GM19455 (cell line): Measurements from ENCODE around the gene CYB5RL.
"Not testable (repeated sequence)": the region's sequence is repeated elsewhere in the genome, so short reads cannot be mapped to it uniquely, and the experiment has no call there.

Experiments
- ATAC-seq: cut with Tn5 transposase; IDR thresholded peaks from one replicate; pipeline ENCODE4 v1.9.1; 2021; ENCODE audit not compliant: unreplicated experiment

The CYB5RL gene

DNA sequence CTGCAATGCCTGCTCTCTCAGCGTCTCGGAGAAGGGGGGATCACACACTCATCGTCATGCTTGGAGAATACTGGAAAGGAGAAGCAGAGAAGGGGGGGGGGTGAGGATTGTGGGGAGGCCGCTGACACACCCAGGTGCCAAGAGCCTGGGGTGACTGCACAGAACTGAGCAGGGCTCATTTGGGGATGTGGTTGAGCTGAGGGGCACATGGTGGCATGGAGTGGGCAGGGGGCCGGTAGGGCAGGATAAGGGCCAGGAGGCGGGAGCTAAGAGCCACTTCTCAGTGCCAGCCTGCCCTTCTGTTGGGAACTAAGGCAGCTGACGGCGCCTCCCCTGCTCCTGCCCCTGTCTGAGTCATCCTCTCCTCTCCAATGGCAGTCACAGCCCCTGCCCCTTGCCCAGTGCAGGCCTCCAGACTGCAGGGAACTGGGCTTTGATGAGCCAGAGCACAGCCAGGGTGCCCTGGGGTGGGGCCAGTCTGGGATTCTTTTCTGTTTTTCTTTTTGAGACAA, 27.3 kb upstream of the CYB5RL start:
- no peak for ATAC-seq

DNA sequence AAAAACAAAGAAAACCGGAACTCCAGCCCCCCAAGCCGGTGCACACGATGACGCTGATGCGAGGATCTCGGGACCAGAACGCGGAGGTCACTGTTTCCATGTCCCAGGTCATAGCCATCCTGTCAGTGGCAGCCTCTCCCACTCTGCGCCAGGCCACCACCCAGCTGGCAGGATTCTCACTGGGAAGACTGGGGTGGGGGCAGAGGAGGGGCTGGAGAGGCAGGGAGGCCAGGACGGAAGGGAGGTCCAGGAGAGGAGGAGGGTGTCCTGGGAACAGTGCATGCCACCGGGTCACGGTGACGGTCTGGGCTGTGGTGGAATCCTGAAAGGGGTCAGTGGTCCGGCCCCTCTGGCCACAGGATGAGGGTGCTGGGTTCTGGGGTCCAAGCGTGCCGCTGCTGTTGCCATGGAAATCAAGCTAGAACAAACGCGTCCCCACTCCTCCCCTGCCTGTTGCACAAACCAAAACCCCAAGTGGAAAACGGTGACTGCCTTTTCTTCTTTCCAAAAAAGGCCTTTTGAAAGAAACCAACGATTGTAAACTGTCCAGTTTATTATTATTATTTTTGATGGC, 26.2 kb upstream of the CYB5RL start:
- no peak for ATAC-seq

DNA sequence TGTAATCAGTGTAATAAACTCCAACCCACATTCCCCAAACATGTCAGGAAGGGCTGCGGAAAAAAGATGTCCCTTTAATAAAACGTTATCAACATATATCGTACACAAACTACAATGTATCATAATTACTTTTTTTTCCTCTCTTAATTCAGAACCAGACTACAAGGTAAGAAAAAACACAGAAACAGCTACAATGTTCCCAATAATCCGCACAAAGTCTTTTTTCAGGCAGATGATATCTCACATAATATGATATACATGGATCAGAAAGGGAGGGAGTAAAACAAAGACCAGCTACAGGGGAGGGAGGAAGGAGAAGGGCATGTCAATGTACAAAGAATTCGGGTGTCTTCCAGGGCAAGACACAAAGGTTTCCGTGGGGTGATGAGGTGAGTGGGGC, 25.5 kb upstream of the CYB5RL start:
- no peak for ATAC-seq

DNA sequence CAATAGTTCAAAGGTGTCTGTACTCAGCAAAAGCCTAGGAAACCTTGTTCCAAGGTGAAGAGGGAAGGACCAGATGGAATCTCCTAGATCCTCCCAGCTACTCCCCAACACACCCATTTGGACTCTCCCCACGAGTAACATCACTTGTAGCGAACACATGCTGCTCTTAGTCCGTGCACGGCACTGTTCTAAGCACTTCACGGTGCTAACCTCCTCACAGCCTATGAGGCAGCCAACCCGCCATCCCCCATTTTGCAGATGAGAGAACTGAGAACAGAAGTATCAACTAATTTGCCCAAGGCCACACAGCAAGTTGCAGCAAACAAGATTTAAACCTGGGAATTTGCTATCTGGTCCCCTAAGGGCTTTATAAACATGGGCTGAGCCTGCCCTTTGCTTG, 24.4 kb upstream of the CYB5RL start:
- ATAC-seq = no peak

DNA sequence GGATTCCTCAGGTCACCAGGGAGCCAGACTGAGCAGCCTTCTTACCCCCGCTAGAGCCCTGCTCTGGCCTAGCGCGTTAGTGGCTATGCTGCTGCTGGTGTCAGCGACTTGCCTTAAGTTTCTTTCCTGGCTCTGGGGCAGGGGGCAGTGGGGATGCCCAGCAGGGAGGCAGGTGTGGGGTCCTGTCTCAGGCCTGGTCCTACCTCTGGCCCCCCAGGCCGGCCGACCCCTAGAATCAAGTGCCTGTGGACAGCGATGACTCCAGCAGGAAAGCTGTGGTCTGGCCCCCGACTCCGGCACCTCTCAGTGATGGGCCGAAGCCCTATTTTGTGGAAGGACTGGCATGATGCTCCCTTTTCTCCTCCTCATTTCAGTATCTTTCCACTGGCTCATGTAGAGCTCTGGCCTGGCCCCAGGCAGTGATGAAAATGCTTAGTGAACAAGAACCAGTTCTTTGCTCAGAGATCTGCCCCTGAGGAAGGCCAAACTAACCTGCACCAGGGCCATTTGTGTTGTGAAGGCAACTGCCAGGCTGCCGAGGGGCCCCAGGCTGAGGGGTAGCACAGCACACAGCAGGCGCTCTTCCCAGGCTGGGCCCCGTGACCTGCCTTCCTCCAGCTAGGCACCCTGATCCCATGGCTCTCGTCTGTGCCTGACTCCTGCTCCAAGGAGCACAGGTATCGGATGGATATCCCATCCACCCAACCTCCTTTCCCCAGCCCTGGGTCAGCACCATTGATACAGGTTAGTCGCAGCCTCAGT, 23.8 kb upstream of the CYB5RL start:
- ATAC-seq = no peak

DNA sequence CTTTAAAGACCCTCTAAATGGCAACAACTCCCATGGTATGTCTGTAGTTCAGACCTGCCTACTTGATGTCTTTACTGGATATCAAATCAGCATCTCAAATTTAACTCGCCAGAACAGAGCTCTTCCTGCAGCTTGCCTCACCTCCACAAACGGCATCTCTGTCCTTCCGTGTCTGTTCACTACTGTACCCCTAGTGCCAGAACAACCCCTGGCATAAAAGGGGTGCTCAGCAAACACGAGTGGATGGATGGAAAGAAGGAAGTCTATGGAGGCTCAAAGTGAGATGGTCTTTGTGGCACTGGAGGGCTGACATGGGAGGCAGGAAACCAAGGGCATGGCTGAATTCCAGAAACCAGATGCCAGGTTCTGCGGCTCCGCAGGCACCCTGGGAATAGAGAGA, 22.9 kb upstream of the CYB5RL start:
- no peak for ATAC-seq

DNA sequence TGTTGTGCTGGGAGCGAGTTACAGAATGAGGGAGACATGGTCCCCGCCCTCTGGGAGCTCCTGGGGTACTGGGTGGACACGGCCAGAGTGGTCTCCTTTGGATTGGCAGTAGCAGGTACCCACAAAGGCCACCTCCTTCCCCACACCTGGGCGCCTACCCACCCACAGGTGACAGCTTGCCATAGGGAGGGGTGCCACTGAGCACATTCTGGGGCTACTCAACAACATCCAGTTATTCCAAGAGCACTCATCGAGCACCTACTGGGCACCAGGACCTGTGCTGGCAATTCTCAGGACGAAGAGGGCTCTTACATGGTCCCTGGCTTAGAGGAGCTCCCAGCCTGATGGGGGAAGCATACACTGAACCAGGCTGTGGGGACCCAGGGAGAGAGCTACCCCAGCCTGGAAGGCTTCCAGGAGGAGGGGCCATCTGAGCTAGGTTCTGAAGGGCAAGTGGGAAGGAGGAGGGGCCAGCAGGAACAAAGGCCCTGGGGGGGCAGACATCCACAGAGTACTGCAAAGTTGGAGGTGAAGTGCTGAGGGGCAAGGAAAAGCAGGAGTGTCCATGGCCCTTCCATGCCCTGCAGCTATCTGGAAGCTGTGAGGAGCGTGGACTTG, 22.1 kb upstream of the CYB5RL start:
- no peak for ATAC-seq

DNA sequence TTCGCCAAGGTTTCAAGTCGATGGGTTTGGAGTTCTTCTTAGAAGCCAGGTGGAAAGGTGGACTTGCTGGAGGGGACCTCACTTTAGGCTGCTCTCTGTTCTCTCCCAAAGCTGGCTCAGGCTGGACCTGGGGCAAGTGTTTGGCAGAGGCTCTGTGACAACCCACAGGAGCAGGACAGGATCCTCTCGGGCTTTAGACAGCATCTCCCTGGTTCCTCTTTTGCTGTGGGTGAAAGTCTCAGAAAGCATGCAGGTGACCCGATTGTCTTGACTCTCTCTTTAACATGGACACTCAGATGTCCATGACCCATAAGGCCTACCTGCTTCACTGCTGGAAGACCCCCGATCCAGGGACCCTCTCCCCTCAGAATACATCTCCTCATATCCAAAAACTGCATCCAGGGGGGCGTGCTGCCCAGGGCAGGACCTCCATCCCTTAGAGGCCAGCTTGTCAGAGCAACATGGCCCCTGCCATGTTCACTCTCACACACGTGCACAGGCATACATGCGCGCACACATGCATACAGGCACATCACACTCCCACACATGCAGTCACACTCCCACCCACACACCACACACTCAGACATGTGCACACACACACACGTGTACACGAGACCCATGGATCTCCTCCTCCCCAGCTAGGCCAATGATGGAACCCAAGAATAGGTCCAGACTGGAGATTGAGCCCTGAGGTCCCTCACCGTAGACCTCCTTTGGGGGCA, 21.4 kb upstream of the CYB5RL start:
- no peak for ATAC-seq

DNA sequence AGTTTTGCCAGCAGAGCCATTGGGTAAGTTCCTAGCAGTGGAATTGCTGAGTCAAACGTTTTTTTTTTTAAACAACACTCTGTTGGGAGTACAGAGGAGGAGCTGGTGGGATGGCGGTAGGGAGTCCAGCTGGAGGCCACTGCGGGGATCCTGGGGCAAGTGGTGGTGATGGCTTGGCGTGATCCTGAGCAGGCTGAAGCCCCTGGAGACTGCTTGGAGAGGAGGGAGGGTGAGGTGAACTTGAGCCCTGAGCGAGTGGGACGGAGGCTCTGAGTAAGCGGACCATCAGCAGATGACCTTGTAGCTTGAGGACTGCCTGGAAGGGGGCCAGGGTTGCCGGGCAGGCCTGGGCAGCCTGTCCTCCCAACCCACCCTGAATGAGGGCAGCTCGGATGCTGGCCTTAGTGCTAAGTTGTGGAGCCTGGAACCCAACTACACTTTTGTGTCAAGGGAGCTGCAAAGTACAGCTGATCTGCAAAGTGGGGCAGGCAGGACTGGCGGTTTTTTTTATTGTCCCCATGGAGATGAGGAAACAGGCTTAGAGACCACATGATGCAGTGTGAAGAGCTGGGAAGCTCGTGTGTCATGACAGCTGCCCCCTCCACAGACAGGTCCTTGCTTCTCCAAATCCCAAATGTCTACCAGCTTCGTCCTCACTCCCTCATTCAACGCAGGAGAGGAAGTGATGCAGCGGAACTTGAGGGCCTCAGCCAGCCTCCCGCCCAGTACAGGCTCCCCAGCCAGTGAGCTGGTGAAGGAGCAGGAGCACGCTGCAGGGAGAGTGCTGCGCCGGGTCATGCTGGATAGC, 20.4 kb upstream of the CYB5RL start:
- no peak for ATAC-seq

DNA sequence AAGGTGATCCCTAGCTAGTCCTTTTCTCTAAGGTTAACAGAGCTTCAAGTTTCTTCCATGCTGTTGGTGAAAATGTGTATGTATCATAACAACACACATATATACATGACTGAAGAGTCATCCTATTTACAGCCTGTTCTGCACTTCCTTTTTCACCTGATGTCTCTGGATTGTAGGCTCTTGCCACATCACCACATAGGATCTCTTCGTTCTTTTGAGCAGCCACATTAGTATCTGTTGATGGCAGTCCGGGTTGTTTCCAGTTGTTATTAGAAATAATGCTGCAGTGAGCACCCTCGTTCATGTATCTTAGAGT, 19.8 kb upstream of the CYB5RL start:
- ATAC-seq = no peak

DNA sequence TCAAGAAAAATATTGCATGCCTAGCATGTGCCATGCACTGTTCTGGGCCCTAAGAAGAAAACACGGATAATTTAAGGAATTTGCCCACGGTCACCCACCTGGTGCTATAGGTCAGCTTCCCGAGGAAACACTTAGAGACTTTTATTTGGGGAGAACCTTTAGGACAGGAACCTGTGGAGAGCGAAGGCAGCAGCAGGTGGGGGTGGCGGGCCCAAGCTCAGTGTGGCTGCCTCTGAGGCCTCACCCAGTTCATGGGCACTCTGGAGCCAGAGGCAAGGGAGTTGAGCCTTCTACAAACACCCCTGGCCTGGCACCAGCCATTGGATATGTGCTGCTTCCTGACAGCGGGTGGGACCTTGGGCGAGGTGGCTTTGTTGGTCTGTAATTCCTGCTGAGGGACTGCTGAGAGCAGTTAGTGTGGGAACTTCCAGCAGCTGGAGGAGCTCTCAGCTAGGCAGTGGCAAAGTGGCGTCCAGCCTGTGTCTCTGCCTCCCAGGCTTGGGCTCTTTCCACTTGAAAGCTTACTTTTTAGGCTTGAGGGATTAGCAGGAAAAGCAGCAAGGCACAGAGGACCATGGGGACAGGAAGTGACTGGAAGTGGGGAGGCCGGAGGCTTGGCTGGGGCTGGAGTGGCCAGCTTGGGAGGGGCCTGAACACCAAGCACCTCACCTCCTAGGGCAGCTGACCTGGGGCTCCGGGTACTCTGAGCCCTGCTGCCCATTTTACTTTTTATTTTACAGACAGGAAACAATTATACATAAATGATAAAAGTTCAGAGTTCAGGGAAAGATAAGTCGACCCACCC, 19.3 kb upstream of the CYB5RL start:
- ATAC-seq = no peak

DNA sequence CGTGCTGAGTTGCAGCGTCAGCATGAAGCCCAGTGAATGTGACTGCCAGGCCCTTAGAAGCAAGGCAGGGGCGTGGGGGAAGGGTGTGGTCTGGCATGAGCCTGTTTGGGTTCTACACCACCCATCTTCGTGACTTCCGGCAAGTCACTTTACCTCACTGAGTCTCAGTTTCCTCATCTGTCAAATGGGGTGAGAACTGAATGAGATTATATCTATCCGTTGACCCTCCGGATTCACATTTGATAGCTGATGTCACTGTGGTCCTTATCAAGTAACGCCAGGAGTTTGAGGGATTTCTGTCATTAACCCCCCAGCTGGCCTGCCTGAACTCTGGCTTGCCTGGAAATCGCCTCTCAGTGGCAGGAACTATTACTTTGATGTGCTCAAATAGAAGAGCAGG, 15.7 kb upstream of the CYB5RL start:
- ATAC-seq = no peak

DNA sequence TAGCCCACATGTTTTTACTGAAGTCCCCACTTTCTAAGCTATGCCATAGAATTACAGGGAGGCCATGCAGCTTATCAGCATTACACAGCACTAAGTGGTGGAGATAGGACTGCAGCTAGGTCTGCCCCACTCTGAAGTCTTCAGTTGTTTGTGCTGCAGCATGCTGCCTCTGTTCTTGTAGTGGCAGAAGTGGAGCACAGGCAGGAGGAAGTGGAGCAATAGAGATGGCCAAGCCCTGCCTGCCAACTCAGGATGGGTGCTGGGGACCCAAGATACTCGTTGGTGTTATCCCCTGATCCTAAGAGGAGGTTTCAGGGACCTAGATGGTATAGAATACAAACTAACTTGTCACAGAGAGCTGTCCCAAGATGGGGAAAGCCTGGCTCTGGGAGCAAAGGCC, 13.0 kb upstream of the CYB5RL start:
- ATAC-seq = no peak

DNA sequence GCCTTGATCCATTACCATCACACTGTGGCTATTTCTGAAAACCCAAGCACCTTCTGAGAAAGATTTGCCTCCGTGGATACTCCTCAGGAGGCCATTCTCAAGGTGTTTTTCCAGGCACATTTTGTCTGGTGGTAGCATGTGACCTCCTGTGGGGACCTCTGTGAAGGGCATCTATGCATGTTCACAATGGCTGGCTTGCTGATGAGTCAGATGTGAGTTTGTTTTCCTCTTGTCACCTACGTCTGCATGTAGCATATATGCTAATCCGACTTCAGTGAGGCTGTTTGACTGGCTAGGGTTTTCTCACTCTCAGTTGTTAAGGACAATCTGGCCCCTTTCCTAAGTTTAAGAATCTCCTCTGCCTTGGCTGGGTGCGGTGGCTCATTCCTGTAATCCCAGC, 8.1 kb upstream of the CYB5RL start:
- not testable (repeated sequence) for ATAC-seq

DNA sequence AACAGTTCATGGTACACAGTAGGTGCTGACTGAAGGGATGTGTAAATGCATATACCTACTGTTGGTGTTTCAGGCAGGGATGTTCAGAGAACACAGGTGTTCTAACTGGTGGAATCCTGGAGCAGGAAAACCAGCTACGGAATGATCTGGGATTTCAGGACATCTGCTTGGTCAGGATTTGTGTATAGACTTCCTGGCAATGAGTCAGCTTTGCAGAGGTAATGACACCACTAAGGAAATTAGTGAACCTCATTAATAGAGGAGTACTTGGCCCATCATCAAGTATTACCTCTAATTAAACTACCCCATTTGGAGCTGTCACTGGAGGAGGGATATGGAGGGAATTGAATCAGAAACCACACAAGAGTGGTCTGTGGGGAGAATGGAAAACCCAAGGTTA, 7.5 kb upstream of the CYB5RL start:
- no peak for ATAC-seq

DNA sequence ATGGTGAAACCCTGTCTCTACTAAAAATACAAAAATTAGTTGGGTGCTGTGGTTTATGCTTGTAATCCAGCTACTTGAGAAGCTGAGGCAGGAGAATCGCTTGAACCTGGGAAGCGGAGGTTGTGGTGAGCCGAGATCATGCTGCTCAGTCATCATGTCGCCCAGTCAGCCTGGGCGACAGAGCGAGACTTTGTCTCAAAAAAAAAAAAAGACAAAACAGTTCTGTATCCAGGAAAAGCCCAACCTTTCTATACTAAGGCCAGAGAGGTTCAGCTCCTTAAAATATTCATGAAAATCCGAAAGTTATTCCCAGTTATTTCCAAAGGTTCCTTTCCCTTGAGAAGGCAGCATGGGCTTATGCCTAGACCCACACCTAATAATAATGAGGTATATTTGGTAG, 4.4 kb upstream of the CYB5RL start:
- no peak for ATAC-seq

DNA sequence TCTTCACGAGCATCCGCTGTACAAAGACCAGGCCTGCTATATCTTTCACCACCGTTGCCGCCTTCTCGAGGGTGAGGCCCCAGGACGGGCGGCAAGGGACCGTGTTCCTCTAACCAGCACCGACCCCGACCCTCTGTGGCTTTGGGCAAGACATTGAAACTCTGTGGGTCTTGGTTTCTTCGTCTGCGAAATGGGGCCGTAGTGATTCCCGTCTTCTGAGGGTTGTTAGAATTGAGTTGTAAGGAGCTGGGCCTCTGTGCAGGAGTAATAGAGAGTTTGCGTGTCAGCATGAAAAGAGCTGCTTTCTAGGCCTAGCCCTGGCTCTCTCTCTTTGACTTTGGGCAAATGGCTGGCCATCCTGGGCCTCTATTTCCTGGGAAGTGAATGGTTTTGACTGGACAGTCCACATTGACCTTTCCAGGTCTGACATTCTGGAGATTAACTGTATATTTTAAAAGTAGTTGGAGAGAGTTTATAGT, 728 bp upstream of the CYB5RL start:
- ATAC-seq = peak; percentile 16

DNA sequence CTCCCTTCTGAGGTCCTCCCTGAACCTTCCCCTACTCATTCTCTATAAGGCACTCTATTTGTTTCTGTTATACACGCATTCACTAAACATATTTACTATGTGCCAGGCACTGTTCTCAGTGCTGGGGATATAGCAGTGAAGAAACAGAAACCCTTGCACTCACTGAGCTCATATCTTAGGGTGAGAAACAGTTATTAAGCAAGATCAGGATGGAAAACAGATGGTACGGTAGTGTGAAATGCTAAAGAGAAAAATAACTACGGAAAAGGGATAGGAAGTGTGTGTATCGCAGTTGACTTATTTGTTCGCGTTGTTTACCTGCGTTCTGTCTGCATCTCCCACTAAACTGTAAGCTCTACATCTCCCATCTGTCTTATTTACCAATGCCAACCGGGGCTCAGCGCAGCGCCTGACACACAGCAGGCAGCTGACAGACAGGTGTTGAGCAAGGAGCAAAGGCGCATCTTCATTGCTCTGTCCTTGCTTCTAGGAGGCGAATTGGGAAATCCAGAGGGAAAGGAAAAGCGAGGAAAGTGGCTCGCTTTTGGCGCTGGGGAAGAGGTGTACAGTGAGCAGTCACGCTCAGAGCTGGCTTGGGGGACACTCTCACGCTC, 572 bp downstream of the CYB5RL start:
- ATAC-seq = peak; percentile 13

DNA sequence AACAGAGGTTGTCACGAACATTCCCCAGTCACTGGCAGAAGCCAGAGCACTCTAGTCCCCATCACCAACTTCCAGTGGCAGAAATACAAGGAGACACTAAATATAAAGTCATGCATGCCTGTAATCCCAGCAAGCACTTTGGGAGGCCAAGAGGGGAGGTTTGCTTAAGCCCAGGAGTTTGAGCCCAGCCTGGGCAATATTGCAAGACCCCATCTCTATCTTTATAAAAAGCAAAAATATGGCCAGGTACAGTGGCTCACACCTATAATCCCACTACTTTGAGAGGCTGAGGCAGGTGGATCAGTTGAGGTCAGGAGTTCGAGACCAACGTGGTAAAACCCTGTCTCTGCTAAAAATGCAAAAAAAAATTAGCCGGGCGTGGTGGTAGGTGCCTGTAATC, 6.4 kb downstream of the CYB5RL start:
- ATAC-seq = no peak

DNA sequence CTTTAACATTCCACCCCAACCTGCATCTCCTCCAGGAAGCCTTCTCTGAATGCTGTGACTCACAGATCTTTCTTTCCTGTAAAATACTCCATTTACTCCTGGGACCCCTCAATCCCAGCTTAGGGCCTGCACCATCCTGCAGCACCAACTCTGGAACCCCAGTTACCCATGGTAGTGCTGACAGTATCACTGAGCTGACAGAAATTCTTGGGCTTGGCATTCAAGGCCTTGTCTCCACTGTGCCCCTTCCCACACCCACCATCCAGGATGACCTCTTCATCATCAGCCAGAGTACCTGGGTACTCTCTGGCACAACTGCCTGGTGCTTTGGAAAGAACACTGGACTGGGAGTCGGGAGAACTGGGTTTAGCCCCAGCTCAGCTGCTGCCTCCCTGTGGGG, 8.3 kb downstream of the CYB5RL start:
- no peak for ATAC-seq
